Liver (tissue), 9 donors: ENCODE data around the gene TCAP. TPM values are rescaled to one million over a fixed set of nuclear protein-coding genes. Genes with fewer than 3 reads are reported as not detected.

Source experiments
- DNase-seq: peaks from one replicate; pipeline ENCODE4 v3.0.0-alpha.2; 2017; ENCODE audit warnings: low spot score
- H3K27ac ChIP-seq, 2 donors: one replicate each; pipeline ENCODE4 v1.7.0; 2013; ENCODE audit warnings: inconsistent platforms in 2 of 2, low read length in 2 of 2, control low read depth in 1 of 2, low read depth in 1 of 2, mild to moderate bottlenecking in 1 of 2
- H3K27me3 ChIP-seq, 4 donors: one replicate each; pipeline versions ENCODE4 v1.6.1 to v1.7.0; 2013; ENCODE audit warnings: low read length in 3 of 4, inconsistent platforms in 1 of 4, mild to moderate bottlenecking in 1 of 4, moderate library complexity in 1 of 4; ENCODE audit not compliant: control insufficient read depth in 4 of 4, insufficient read depth in 4 of 4
- H3K36me3 ChIP-seq, 4 donors: one replicate each; pipeline versions ENCODE4 v1.6.1 to v1.7.0; 2013; ENCODE audit warnings: low read length in 3 of 4, mild to moderate bottlenecking in 3 of 4, low read depth in 1 of 4, moderate library complexity in 1 of 4; ENCODE audit not compliant: control insufficient read depth in 4 of 4, insufficient read depth in 3 of 4
- H3K4me1 ChIP-seq, 4 donors: one replicate each; pipeline versions ENCODE4 v1.6.1 to v1.7.0; 2013; ENCODE audit warnings: low read length in 3 of 4, mild to moderate bottlenecking in 3 of 4, moderate library complexity in 1 of 4; ENCODE audit not compliant: control insufficient read depth in 4 of 4, insufficient read depth in 4 of 4
- H3K4me3 ChIP-seq, 3 donors: one replicate each; pipeline versions ENCODE4 v1.6.1 to v1.7.0; 2013; ENCODE audit warnings: low read length in 3 of 3, control low read depth in 1 of 3, low read depth in 1 of 3, mild to moderate bottlenecking in 1 of 3
- H3K9ac ChIP-seq, 2 donors: one replicate each; pipeline ENCODE4 v1.7.0; 2013; ENCODE audit warnings: low read length in 2 of 2, mild to moderate bottlenecking in 2 of 2, moderate library complexity in 2 of 2, control low read depth in 1 of 2, low read depth in 1 of 2
- H3K9me3 ChIP-seq, 4 donors: one replicate each; pipeline versions ENCODE4 v1.6.1 to v1.7.0; 2013; ENCODE audit warnings: low read length in 3 of 4; ENCODE audit not compliant: control insufficient read depth in 4 of 4
- ATF3 ChIP-seq: IDR thresholded peaks from 2 replicates; pipeline ENCODE4 v1.6.1; 2016; ENCODE audit warnings: antibody characterized with exemption
- EGR1 ChIP-seq, 2 donors: IDR thresholded peaks; 2 replicates each; pipeline ENCODE4 v1.6.1; 2016 to 2018; ENCODE audit warnings: antibody characterized with exemption in 2 of 2, low read depth in 2 of 2
- FOXA1 ChIP-seq: IDR thresholded peaks from 2 replicates; pipeline ENCODE4 v1.6.1; 2016; ENCODE audit warnings: antibody characterized with exemption
- FOXA2 ChIP-seq: IDR thresholded peaks from 2 replicates; pipeline ENCODE4 v1.6.1; 2016; ENCODE audit warnings: antibody characterized with exemption
- GABPA ChIP-seq, 2 donors: IDR thresholded peaks in 1 of 2; conservative IDR thresholded peaks in 1 of 2; 2 replicates each; pipeline ENCODE4 v1.6.1; 2016; ENCODE audit warnings: antibody characterized with exemption in 2 of 2, mild to moderate bottlenecking in 1 of 2, moderate library complexity in 1 of 2
- HNF4A ChIP-seq, 2 donors: conservative IDR thresholded peaks; 2 replicates each; pipeline ENCODE4 v1.6.1; 2016; ENCODE audit warnings: antibody characterized with exemption in 2 of 2, mild to moderate bottlenecking in 2 of 2
- HNF4G ChIP-seq: IDR thresholded peaks from 2 replicates; pipeline ENCODE4 v1.6.1; 2016; ENCODE audit warnings: antibody characterized with exemption
- JUND ChIP-seq, 2 donors: IDR thresholded peaks; 2 replicates each; pipeline ENCODE4 v1.6.1; 2016; ENCODE audit warnings: antibody characterized with exemption in 2 of 2
- NR2F2 ChIP-seq: IDR thresholded peaks from 2 replicates; pipeline ENCODE4 v1.6.1; 2016; ENCODE audit warnings: antibody characterized with exemption
- RAD21 ChIP-seq, 2 donors: IDR thresholded peaks; 2 replicates each; pipeline ENCODE4 v1.6.1; 2016; ENCODE audit warnings: antibody characterized with exemption in 2 of 2, mild to moderate bottlenecking in 2 of 2
- RXRA ChIP-seq, 2 donors: IDR thresholded peaks; 2 replicates each; pipeline ENCODE4 v1.6.1; 2017 to 2018; ENCODE audit warnings: antibody characterized with exemption in 2 of 2, mild to moderate bottlenecking in 1 of 2
- SP1 ChIP-seq: IDR thresholded peaks from 2 replicates; pipeline ENCODE4 v1.6.1; 2018; ENCODE audit warnings: antibody characterized with exemption, mild to moderate bottlenecking
- TAF1 ChIP-seq: conservative IDR thresholded peaks from 2 replicates; pipeline ENCODE4 v1.6.1; 2016; ENCODE audit warnings: antibody characterized with exemption, mild to moderate bottlenecking
- YY1 ChIP-seq: IDR thresholded peaks from 2 replicates; pipeline ENCODE4 v1.6.1; 2016; ENCODE audit warnings: antibody characterized with exemption, mild to moderate bottlenecking
- WGBS: extraction: QIAGEN DNeasy Blood & Tissue Kit; methylation state at CpG from one replicate; pipeline ENCODE4 v1.1.7; 2013; 5-methylcytosine and 5-hydroxymethylcytosine counted together
- polyA plus RNA-seq, 2 donors: library from polyadenylated mRNA; stranded (reverse) in 1 of 2; unstranded in 1 of 2; fragments of 200-250 nt in 1 of 2; fragments of >200 nt in 1 of 2; fragmentation: Nextera tagmentation in 1 of 2; extraction: Ambion mirVana in 1 of 2; gene quantifications; one replicate each; pipeline versions ENCODE4 v1.2.1 to v1.2.3, GENCODE V29; 2013 to 2015
- total RNA-seq, 2 donors: library from RNA; depleted of rRNA; stranded (reverse); fragments of >200 nt; gene quantifications; one replicate each; pipeline ENCODE4 v1.2.3, GENCODE V29; 2014
- TF ChIP-seq, protein P1 (sequence below): IDR thresholded peaks from 2 replicates; pipeline ENCODE4 v1.6.1; 2016; ENCODE audit warnings: antibody characterized with exemption
- TF ChIP-seq, protein P2 (sequence below): IDR thresholded peaks from 2 replicates; pipeline ENCODE4 v1.6.1; 2016; ENCODE audit warnings: antibody characterized with exemption
- TF ChIP-seq, protein P3 (sequence below): fragments of 150-350 bp; IDR thresholded peaks from 2 replicates; pipeline ENCODE4 v1.5.1; 2017; ENCODE audit warnings: improper control_type of control experiment, low read depth, low read length; ENCODE audit not compliant: missing input control
- TF ChIP-seq, protein P4 (sequence below): IDR thresholded peaks from 2 replicates; pipeline ENCODE4 v1.6.1; 2016; ENCODE audit warnings: antibody characterized with exemption, mild to moderate bottlenecking
- donor health status: healthy.
- donor health status: healthy.
- donor health status: healthy.
- donor health status: healthy.
- donor health status: healthy.

Gene TCAP
- total and polyA plus RNA-seq, 4 donors: 0.14 to 0.67 (median 0.22) TPM; not detected in 1

- 22% methylated on average over 6 of the region's 6 CpGs for WGBS
- Histone ChIP-seq H3K4me3 (peak overlapping the region; percentile 77 to 99 (median 81)), H3K36me3 (peaks cover 0 to 14% (median 5%) of the 10 kb centered on the region in 4 donors), H3K27me3 (no peaks in the 10 kb centered on the region), H3K9me3 (no peaks in the 10 kb centered on the region), H3K9ac (peak overlapping the region in 1 of 2 donors; percentile 93), H3K27ac (peak overlapping the region; percentile 98), H3K4me1 (peaks cover 3 to 25% (median 19%) of the 10 kb centered on the region in 4 donors)
- no peak for DNase-seq
- TF ChIP-seq NR2F2 (no peak), GABPA (IDR thresholded peaks at IDR 0.05 in 1 of 2, conservative IDR thresholded peaks at IDR 0.05 in 1 of 2) (no peak), HNF4A (conservative IDR thresholded peaks at IDR 0.05) (peak; percentile 91 to 93), JUND (IDR thresholded peaks at IDR 0.05) (peak; percentile 23 to 68), SP1 (peak; percentile 33), RXRA (IDR thresholded peaks at IDR 0.05) (peak; percentile 57 to 66), HNF4G (peak; percentile 63), YY1 (no peak)
- TF ChIP-seq, protein P1, sequence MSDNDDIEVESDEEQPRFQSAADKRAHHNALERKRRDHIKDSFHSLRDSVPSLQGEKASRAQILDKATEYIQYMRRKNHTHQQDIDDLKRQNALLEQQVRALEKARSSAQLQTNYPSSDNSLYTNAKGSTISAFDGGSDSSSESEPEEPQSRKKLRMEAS: peak; percentile 46
These were observed 22.0 kb downstream of the TCAP start for GRCh38 chr17:39687101-39687545.

GRCh38 chr17:39687546-39688474, 22.7 kb downstream of the TCAP start, which contains the start of gene PGAP3:
Gene PGAP3 (minus strand): TSS chr17:39688057. CDS start chr17:39688014, 43 bp downstream.
- TF ChIP-seq RXRA (IDR thresholded peaks at IDR 0.05) (no peak), HNF4A (conservative IDR thresholded peaks at IDR 0.05) (peak; percentile 3 to 7), GABPA (IDR thresholded peaks at IDR 0.05 in 1 of 2, conservative IDR thresholded peaks at IDR 0.05 in 1 of 2) (peak; percentile 92 to 95), JUND (IDR thresholded peaks at IDR 0.05) (no peak), HNF4G (no peak), EGR1 (IDR thresholded peaks at IDR 0.05; ENCODE audit: low read depth in 2 of 2) (no peak), RAD21 (IDR thresholded peaks at IDR 0.05) (peak; percentile 17 to 35), FOXA2 (no peak), YY1 (peak; percentile 66), FOXA1 (no peak), NR2F2 (no peak), ATF3 (no peak), SP1 (peak; percentile 31), TAF1 (peak; percentile 54)
- TF ChIP-seq, protein P2, sequence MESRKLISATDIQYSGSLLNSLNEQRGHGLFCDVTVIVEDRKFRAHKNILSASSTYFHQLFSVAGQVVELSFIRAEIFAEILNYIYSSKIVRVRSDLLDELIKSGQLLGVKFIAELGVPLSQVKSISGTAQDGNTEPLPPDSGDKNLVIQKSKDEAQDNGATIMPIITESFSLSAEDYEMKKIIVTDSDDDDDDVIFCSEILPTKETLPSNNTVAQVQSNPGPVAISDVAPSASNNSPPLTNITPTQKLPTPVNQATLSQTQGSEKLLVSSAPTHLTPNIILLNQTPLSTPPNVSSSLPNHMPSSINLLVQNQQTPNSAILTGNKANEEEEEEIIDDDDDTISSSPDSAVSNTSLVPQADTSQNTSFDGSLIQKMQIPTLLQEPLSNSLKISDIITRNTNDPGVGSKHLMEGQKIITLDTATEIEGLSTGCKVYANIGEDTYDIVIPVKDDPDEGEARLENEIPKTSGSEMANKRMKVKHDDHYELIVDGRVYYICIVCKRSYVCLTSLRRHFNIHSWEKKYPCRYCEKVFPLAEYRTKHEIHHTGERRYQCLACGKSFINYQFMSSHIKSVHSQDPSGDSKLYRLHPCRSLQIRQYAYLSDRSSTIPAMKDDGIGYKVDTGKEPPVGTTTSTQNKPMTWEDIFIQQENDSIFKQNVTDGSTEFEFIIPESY: no peak
- TF ChIP-seq, protein P3, sequence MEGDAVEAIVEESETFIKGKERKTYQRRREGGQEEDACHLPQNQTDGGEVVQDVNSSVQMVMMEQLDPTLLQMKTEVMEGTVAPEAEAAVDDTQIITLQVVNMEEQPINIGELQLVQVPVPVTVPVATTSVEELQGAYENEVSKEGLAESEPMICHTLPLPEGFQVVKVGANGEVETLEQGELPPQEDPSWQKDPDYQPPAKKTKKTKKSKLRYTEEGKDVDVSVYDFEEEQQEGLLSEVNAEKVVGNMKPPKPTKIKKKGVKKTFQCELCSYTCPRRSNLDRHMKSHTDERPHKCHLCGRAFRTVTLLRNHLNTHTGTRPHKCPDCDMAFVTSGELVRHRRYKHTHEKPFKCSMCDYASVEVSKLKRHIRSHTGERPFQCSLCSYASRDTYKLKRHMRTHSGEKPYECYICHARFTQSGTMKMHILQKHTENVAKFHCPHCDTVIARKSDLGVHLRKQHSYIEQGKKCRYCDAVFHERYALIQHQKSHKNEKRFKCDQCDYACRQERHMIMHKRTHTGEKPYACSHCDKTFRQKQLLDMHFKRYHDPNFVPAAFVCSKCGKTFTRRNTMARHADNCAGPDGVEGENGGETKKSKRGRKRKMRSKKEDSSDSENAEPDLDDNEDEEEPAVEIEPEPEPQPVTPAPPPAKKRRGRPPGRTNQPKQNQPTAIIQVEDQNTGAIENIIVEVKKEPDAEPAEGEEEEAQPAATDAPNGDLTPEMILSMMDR: no peak
- TF ChIP-seq, protein P4, sequence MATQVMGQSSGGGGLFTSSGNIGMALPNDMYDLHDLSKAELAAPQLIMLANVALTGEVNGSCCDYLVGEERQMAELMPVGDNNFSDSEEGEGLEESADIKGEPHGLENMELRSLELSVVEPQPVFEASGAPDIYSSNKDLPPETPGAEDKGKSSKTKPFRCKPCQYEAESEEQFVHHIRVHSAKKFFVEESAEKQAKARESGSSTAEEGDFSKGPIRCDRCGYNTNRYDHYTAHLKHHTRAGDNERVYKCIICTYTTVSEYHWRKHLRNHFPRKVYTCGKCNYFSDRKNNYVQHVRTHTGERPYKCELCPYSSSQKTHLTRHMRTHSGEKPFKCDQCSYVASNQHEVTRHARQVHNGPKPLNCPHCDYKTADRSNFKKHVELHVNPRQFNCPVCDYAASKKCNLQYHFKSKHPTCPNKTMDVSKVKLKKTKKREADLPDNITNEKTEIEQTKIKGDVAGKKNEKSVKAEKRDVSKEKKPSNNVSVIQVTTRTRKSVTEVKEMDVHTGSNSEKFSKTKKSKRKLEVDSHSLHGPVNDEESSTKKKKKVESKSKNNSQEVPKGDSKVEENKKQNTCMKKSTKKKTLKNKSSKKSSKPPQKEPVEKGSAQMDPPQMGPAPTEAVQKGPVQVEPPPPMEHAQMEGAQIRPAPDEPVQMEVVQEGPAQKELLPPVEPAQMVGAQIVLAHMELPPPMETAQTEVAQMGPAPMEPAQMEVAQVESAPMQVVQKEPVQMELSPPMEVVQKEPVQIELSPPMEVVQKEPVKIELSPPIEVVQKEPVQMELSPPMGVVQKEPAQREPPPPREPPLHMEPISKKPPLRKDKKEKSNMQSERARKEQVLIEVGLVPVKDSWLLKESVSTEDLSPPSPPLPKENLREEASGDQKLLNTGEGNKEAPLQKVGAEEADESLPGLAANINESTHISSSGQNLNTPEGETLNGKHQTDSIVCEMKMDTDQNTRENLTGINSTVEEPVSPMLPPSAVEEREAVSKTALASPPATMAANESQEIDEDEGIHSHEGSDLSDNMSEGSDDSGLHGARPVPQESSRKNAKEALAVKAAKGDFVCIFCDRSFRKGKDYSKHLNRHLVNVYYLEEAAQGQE: peak; percentile 33
- TF ChIP-seq, protein P1: no peak
- Histone ChIP-seq H3K36me3 (peaks cover 0 to 14% (median 5%) of the 10 kb centered on the region in 4 donors), H3K27ac (peak within 1 kb of the TSS; percentile 98), H3K9me3 (no peaks in the 10 kb centered on the region), H3K9ac (peak within 1 kb of the TSS; percentile 64 to 93), H3K4me1 (peaks cover 3 to 25% (median 19%) of the 10 kb centered on the region in 4 donors), H3K4me3 (peak within 1 kb of the TSS; percentile 77 to 99 (median 81)), H3K27me3 (no peaks in the 10 kb centered on the region)
- 2% methylated on average over 45 of the region's 45 CpGs for WGBS
- DNase-seq: peak; percentile 91
